ENCODE results near the gene INSIG1. TPM values are rescaled to one million over a fixed set of nuclear protein-coding genes. Genes with fewer than 3 reads are reported as not detected.

INSIG1 gene
- total RNA-seq, 1 donor from 2014 or later: 21.8 TPM

DNA sequence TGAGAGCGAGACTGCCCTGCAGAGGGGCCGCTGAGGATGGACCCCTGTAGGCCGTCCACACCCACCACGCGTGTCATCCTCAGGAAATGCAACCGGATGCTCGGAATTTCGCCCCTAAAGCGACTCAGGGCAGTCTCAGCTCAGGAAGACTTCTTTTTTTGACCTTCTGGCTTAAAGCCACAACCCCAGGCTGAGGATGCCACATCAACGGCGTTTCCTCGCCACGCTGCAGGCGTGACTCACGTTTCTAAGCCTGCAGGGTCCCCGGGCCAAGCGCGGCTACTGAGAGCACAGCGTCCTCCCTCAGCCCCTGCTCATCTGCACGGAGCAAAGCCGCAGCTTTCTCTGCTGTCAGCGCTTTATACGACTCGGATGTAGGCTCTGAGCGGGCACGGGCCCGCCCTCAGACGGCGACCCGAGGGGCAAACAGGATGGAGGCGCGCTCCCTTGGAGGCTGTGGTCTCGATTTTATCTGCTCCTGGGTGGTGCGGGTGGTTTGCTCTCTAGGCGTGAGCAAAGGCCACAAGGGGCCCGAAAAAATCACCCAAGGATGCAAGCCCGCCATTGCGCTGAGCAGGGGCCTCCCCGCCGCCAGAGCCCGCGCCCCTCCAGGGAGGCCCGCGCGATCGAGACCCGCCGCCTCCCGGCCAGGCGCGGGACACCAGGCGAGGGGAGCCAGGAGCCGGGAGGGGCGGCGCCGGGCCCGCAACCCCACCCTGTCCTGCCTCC, 726 bp upstream of the INSIG1 start:
- H3K36me3 Mint-ChIP-seq (ENCODE audit: unreplicated experiment): no peaks in the 10 kb centered on the region
- H3K27me3 Mint-ChIP-seq (ENCODE audit: unreplicated experiment): no peaks in the 10 kb centered on the region
- H3K4me3 Mint-ChIP-seq (ENCODE audit: unreplicated experiment): peak overlapping the region; percentile 74
- H3K27ac Mint-ChIP-seq (ENCODE audit: unreplicated experiment): peak overlapping the region; percentile 76
- DNase-seq (ENCODE audit: extremely low spot score, unreplicated experiment): no peak
- TF ChIP-seq, protein P1, sequence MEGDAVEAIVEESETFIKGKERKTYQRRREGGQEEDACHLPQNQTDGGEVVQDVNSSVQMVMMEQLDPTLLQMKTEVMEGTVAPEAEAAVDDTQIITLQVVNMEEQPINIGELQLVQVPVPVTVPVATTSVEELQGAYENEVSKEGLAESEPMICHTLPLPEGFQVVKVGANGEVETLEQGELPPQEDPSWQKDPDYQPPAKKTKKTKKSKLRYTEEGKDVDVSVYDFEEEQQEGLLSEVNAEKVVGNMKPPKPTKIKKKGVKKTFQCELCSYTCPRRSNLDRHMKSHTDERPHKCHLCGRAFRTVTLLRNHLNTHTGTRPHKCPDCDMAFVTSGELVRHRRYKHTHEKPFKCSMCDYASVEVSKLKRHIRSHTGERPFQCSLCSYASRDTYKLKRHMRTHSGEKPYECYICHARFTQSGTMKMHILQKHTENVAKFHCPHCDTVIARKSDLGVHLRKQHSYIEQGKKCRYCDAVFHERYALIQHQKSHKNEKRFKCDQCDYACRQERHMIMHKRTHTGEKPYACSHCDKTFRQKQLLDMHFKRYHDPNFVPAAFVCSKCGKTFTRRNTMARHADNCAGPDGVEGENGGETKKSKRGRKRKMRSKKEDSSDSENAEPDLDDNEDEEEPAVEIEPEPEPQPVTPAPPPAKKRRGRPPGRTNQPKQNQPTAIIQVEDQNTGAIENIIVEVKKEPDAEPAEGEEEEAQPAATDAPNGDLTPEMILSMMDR (IDR thresholded peaks at IDR 0.05): peak; percentile 58
- no peaks in the 10 kb centered on the region for H3K9me3 Mint-ChIP-seq (ENCODE audit: unreplicated experiment)
- peaks cover 36% of the 10 kb centered on the region for H3K4me1 Mint-ChIP-seq (ENCODE audit: unreplicated experiment)

GRCh38 chr7:155298288-155298833, 683 bp downstream of the INSIG1 start:
- peaks cover 7% of the 10 kb centered on the region for H3K36me3 Mint-ChIP-seq (ENCODE audit: unreplicated experiment)
- H3K4me3 Mint-ChIP-seq (ENCODE audit: unreplicated experiment): peak overlapping the region; percentile 84
- H3K27me3 Mint-ChIP-seq (ENCODE audit: unreplicated experiment): no peaks in the 10 kb centered on the region
- peak overlapping the region; percentile 86 for H3K27ac Mint-ChIP-seq (ENCODE audit: unreplicated experiment)
- no peaks in the 10 kb centered on the region for H3K9me3 Mint-ChIP-seq (ENCODE audit: unreplicated experiment)
- TF ChIP-seq, protein P1 (IDR thresholded peaks at IDR 0.05): no peak
- peaks cover 36% of the 10 kb centered on the region for H3K4me1 Mint-ChIP-seq (ENCODE audit: unreplicated experiment)
- no peak for DNase-seq (ENCODE audit: extremely low spot score, unreplicated experiment)

- Mint-ChIP-seq H3K27ac (ENCODE audit: unreplicated experiment) (peak overlapping the region; percentile 86), H3K9me3 (ENCODE audit: unreplicated experiment) (no peaks in the 10 kb centered on the region), H3K27me3 (ENCODE audit: unreplicated experiment) (no peaks in the 10 kb centered on the region), H3K36me3 (ENCODE audit: unreplicated experiment) (peaks cover 12% of the 10 kb centered on the region), H3K4me3 (ENCODE audit: unreplicated experiment) (peak overlapping the region; percentile 84), H3K4me1 (ENCODE audit: unreplicated experiment) (peaks cover 36% of the 10 kb centered on the region)
- TF ChIP-seq, protein P1 (IDR thresholded peaks at IDR 0.05): no peak
- DNase-seq (ENCODE audit: extremely low spot score, unreplicated experiment): peak; percentile 94
These were observed 1.3 kb downstream of the INSIG1 start for GRCh38 chr7:155298834-155299534.

DNA sequence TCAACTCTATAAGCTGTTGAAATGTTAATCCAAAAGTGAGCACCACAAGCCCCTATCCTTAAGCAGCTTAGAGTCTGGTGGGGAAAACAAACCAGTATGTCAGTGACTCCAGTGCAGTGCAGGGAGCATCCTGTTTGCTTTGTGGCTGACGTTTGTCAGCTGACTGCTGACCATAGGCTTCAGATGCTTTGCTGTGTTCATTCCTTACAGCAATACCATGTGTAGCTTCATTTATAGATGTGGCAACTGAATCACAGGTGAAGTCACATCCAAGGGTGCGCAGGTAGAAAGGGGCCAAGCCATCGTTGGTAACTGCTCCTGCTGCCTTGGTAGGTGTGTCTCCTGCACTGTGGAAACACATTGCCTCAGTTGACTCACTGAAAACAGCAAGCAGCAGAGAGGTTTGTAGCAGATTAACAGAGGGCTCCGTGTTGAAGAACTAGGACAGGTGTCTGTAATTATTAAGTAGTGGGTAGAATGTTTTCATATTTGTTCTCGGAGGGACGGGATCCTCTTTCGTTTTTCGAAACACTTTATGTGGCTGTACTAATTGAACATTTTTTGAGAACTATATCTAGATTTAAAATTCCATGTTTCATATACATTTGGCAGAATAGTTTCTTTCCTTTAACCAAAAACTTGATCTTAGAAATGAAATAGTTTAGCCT, 2.0 kb downstream of the INSIG1 start:
- Mint-ChIP-seq H3K9me3 (ENCODE audit: unreplicated experiment) (no peaks in the 10 kb centered on the region), H3K4me3 (ENCODE audit: unreplicated experiment) (peak overlapping the region; percentile 84), H3K4me1 (ENCODE audit: unreplicated experiment) (peaks cover 36% of the 10 kb centered on the region), H3K27me3 (ENCODE audit: unreplicated experiment) (no peaks in the 10 kb centered on the region), H3K36me3 (ENCODE audit: unreplicated experiment) (peaks cover 18% of the 10 kb centered on the region), H3K27ac (ENCODE audit: unreplicated experiment) (peak overlapping the region; percentile 86)
- TF ChIP-seq, protein P1 (IDR thresholded peaks at IDR 0.05): no peak
- no peak for DNase-seq (ENCODE audit: extremely low spot score, unreplicated experiment)
